ENCODE data around the gene RASIP1. TPM values are rescaled to one million over a fixed set of nuclear protein-coding genes. Genes with fewer than 3 reads are reported as not detected.
A peak's percentile ranks its signal among the peaks of the same experiment; 100 is the strongest.
"Not testable (repeated sequence)": the region's sequence is repeated elsewhere in the genome, so short reads cannot be mapped to it uniquely, and the experiment has no call there.

Gene RASIP1
- total RNA-seq, 1 donor from 2014 or later = 2.4 TPM

- DNase-seq (ENCODE audit: low read depth) (no peak), FAIRE-seq (no peak)
Observed at GRCh38 chr19:48768994-48769713, 28.7 kb upstream of the RASIP1 start.

GRCh38 chr19:48768171-48768753, 27.9 kb upstream of the RASIP1 start:
- not testable (repeated sequence) for DNase-seq (ENCODE audit: low read depth)

More at GRCh38 chr19:48768994-48769713, 28.7 kb upstream of the RASIP1 start:
- Histone ChIP-seq H3K4me3 (ENCODE audit: low read depth, low read length) (no peak overlapping the region), H3K27me3 (ENCODE audit: control insufficient read depth, insufficient read depth, low read length) (no peaks in the 10 kb centered on the region), H3K36me3 (ENCODE audit: control insufficient read depth, insufficient read depth, low read length) (no peaks in the 10 kb centered on the region)
- TF ChIP-seq CTCF (IDR thresholded peaks at IDR 0.05; ENCODE audit: insufficient read depth, low read length, severe bottlenecking) = no peak

GRCh38 chr19:48765816-48766215, 25.4 kb upstream of the RASIP1 start:
- not testable (repeated sequence) for H3K27me3 ChIP-seq (ENCODE audit: control insufficient read depth, insufficient read depth, low read length); H3K36me3 ChIP-seq (ENCODE audit: control insufficient read depth, insufficient read depth, low read length); H3K4me3 ChIP-seq (ENCODE audit: low read depth, low read length); DNase-seq (ENCODE audit: low read depth); FAIRE-seq

More at GRCh38 chr19:48768171-48768753, 27.9 kb upstream of the RASIP1 start:
- not testable (repeated sequence) for FAIRE-seq; H3K4me3 ChIP-seq (ENCODE audit: low read depth, low read length); H3K27me3 ChIP-seq (ENCODE audit: control insufficient read depth, insufficient read depth, low read length); H3K36me3 ChIP-seq (ENCODE audit: control insufficient read depth, insufficient read depth, low read length)

GRCh38 chr19:48760504-48761205, 20.2 kb upstream of the RASIP1 start:
- no peak for TF ChIP-seq CTCF (IDR thresholded peaks at IDR 0.05; ENCODE audit: insufficient read depth, low read length, severe bottlenecking)
- no peak for FAIRE-seq
- DNase-seq (ENCODE audit: low read depth) = peak; percentile 19

GRCh38 chr19:48757741-48758144, 17.3 kb upstream of the RASIP1 start:
- FAIRE-seq = no peak
- H3K27me3 ChIP-seq (ENCODE audit: control insufficient read depth, insufficient read depth, low read length) = peaks cover 1% of the 10 kb centered on the region

More at GRCh38 chr19:48760504-48761205, 20.2 kb upstream of the RASIP1 start:
- peaks cover 1% of the 10 kb centered on the region for H3K27me3 ChIP-seq (ENCODE audit: control insufficient read depth, insufficient read depth, low read length)
- H3K36me3 ChIP-seq (ENCODE audit: control insufficient read depth, insufficient read depth, low read length) = no peaks in the 10 kb centered on the region
- H3K4me3 ChIP-seq (ENCODE audit: low read depth, low read length) = no peak overlapping the region

GRCh38 chr19:48757089-48757675, 16.8 kb upstream of the RASIP1 start:
- H3K4me3 ChIP-seq (ENCODE audit: low read depth, low read length) = no peak overlapping the region
- no peak for TF ChIP-seq CTCF (IDR thresholded peaks at IDR 0.05; ENCODE audit: insufficient read depth, low read length, severe bottlenecking)
- peaks cover under 1% of the 10 kb centered on the region for H3K27me3 ChIP-seq (ENCODE audit: control insufficient read depth, insufficient read depth, low read length)
- H3K36me3 ChIP-seq (ENCODE audit: control insufficient read depth, insufficient read depth, low read length) = no peaks in the 10 kb centered on the region
- DNase-seq (ENCODE audit: low read depth) (no peak), FAIRE-seq (no peak)

More at GRCh38 chr19:48757741-48758144, 17.3 kb upstream of the RASIP1 start:
- TF ChIP-seq CTCF (IDR thresholded peaks at IDR 0.05; ENCODE audit: insufficient read depth, low read length, severe bottlenecking) = no peak
- DNase-seq (ENCODE audit: low read depth) = no peak
- H3K36me3 ChIP-seq (ENCODE audit: control insufficient read depth, insufficient read depth, low read length) = no peaks in the 10 kb centered on the region
- H3K4me3 ChIP-seq (ENCODE audit: low read depth, low read length) = no peak overlapping the region

All from bronchial epithelial cell (primary cell).